HG03066 (cell line): ENCODE data around the gene ZNF146.
"Not testable (repeated sequence)": the region's sequence is repeated elsewhere in the genome, so short reads cannot be mapped to it uniquely, and the experiment has no call there.

Experiments used
- ATAC-seq: cut with Tn5 transposase; IDR thresholded peaks from one replicate; pipeline ENCODE4 v1.9.1; 2021; ENCODE audit warnings: low read depth; ENCODE audit not compliant: unreplicated experiment

Gene ZNF146

GRCh38 chr19:36225219-36225892 is 10.4 kb downstream of the ZNF146 start:
- no peak for ATAC-seq

GRCh38 chr19:36233626-36234025 is 18.7 kb downstream of the ZNF146 start:
- not testable (repeated sequence) for ATAC-seq

GRCh38 chr19:36236304-36236945 is 21.5 kb downstream of the ZNF146 start:
- no peak for ATAC-seq

GRCh38 chr19:36236946-36237310 is 22.0 kb downstream of the ZNF146 start:
- no peak for ATAC-seq

GRCh38 chr19:36244066-36244465 is 29.2 kb downstream of the ZNF146 start:
- ATAC-seq = no peak

GRCh38 chr19:36245210-36246005 is 30.5 kb downstream of the ZNF146 start:
- ATAC-seq = no peak

GRCh38 chr19:36246006-36246481 is 31.1 kb downstream of the ZNF146 start:
- no peak for ATAC-seq

- ATAC-seq = no peak
These were observed 37.1 kb downstream of the ZNF146 start for GRCh38 chr19:36252047-36252446.

- no peak for ATAC-seq
These were observed 39.9 kb downstream of the ZNF146 start for GRCh38 chr19:36254848-36255247.

- ATAC-seq = no peak
These were observed 40.4 kb downstream of the ZNF146 start for GRCh38 chr19:36255316-36255715.

GRCh38 chr19:36256064-36256463 is 41.2 kb downstream of the ZNF146 start:
- no peak for ATAC-seq

- ATAC-seq = no peak
These were observed 42.1 kb downstream of the ZNF146 start for GRCh38 chr19:36256853-36257519.

GRCh38 chr19:36257520-36257876 is 42.6 kb downstream of the ZNF146 start:
- no peak for ATAC-seq

GRCh38 chr19:36258028-36258875 is 43.3 kb downstream of the ZNF146 start:
- no peak for ATAC-seq

- no peak for ATAC-seq
These were observed 44.3 kb downstream of the ZNF146 start for GRCh38 chr19:36259211-36259610.

- no peak for ATAC-seq
These were observed 50.2 kb downstream of the ZNF146 start for GRCh38 chr19:36265064-36265463.

- no peak for ATAC-seq
These were observed 51.0 kb downstream of the ZNF146 start for GRCh38 chr19:36265856-36266374.

- no peak for ATAC-seq
These were observed 51.6 kb downstream of the ZNF146 start for GRCh38 chr19:36266375-36266961.

- ATAC-seq = no peak
These were observed 52.3 kb downstream of the ZNF146 start for GRCh38 chr19:36267061-36267845.
